ENCODE data around the gene ARL5B. TPM values are rescaled to one million over a fixed set of nuclear protein-coding genes. Genes with fewer than 3 reads are reported as not detected.

ARL5B gene
- total RNA-seq, 1 donor from 2014 or later = 40.6 TPM

- peak; percentile 43 for DNase-seq
Observed at GRCh38 chr10:18658271-18659124, 733 bp upstream of the ARL5B start.

GRCh38 chr10:18659819-18660535 is 746 bp downstream of the ARL5B start:
- DNase-seq = no peak

- no peak for DNase-seq
Observed at GRCh38 chr10:18660816-18661431, 1.7 kb downstream of the ARL5B start.

- no peak for DNase-seq
Observed at GRCh38 chr10:18664841-18665478, 5.7 kb downstream of the ARL5B start.

- no peak for DNase-seq
Observed at GRCh38 chr10:18665815-18666558, 6.8 kb downstream of the ARL5B start.

- DNase-seq = no peak
Observed at GRCh38 chr10:18666810-18667209, 7.6 kb downstream of the ARL5B start.

- DNase-seq = no peak
Observed at GRCh38 chr10:18668026-18668425, 8.8 kb downstream of the ARL5B start.

GRCh38 chr10:18675086-18675801 is 16.0 kb downstream of the ARL5B start:
- no peak for DNase-seq

- no peak for DNase-seq
Observed at GRCh38 chr10:18680754-18681153, 21.5 kb downstream of the ARL5B start.

- peak; percentile 5 for DNase-seq
Observed at GRCh38 chr10:18681366-18681765, 22.1 kb downstream of the ARL5B start.

- no peak for DNase-seq
Observed at GRCh38 chr10:18681971-18682411, 22.8 kb downstream of the ARL5B start.

- no peak for DNase-seq
Observed at GRCh38 chr10:18683427-18683826, 24.2 kb downstream of the ARL5B start.

GRCh38 chr10:18684416-18684815 is 25.2 kb downstream of the ARL5B start:
- no peak for DNase-seq

GRCh38 chr10:18684953-18685352 is 25.7 kb downstream of the ARL5B start:
- no peak for DNase-seq

- DNase-seq = no peak
Observed at GRCh38 chr10:18685555-18685954, 26.3 kb downstream of the ARL5B start.

GRCh38 chr10:18687195-18687594 is 28.0 kb downstream of the ARL5B start:
- no peak for DNase-seq

GRCh38 chr10:18687706-18688105 is 28.5 kb downstream of the ARL5B start:
- no peak for DNase-seq

- DNase-seq = peak; percentile 52
Observed at GRCh38 chr10:18689498-18689897, 30.3 kb downstream of the ARL5B start.

- DNase-seq = no peak
Observed at GRCh38 chr10:18690541-18690940, 31.3 kb downstream of the ARL5B start.

- peak; percentile 8 for DNase-seq
Observed at GRCh38 chr10:18699849-18700840, 40.9 kb downstream of the ARL5B start.
